ENCODE results near the gene HES7.

- no peak for TF ChIP-seq POLR2A (IDR thresholded peaks at IDR 0.05; ENCODE audit: low read depth, low read length)
- TF ChIP-seq POLR2AphosphoS5 (IDR thresholded peaks at IDR 0.05; ENCODE audit: low read depth, low read length) = no peak
Observed at GRCh38 chr17:8110456-8110804, 13.5 kb downstream of the HES7 start.
